Measurements from ENCODE around the gene SERP2. TPM values are rescaled to one million over a fixed set of nuclear protein-coding genes. Genes with fewer than 3 reads are reported as not detected.

Gene SERP2
- total and polyA plus RNA-seq, 9 of the 15 experiments (the other 6 are each of a cell fraction or from before 2014, with no cell fraction given), result 0.13 TPM; not detected in 8

DNA sequence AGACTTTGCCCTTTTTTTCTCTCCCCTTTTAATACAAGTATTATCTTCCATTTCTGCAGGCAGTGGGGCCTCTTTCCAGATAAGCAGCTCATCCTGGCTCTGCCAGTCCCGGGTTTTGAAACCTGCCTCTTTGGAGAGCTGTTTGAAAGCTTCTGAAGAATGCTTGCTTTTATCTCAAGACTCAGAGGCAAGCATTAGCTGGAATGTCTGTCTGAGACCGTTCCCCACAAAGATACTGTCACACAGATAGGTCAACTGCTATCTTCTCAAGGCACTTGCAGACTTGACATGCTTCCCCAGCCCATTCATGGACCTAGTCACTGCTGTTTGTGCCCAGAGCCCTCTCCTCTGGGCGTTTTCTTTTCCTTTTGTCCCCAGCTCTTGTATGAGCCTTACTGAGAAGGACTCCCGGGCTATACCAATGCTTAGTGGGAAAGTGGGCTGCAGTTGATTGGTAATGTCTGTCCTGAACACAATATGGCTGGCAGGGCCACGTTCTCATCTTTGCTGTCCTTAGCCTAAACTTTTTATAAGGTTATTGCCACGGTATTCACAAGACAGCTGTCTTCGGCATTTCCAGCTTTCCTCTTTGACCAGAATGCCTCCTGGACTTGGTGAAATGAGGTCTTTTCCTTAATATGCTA lies 13.4 kb downstream of the SERP2 start (continued):
- TF ChIP-seq, protein P1, sequence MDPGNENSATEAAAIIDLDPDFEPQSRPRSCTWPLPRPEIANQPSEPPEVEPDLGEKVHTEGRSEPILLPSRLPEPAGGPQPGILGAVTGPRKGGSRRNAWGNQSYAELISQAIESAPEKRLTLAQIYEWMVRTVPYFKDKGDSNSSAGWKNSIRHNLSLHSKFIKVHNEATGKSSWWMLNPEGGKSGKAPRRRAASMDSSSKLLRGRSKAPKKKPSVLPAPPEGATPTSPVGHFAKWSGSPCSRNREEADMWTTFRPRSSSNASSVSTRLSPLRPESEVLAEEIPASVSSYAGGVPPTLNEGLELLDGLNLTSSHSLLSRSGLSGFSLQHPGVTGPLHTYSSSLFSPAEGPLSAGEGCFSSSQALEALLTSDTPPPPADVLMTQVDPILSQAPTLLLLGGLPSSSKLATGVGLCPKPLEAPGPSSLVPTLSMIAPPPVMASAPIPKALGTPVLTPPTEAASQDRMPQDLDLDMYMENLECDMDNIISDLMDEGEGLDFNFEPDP (CRISPR knock-in tag; IDR thresholded peaks at IDR 0.05), result no peak
- peak; percentile 93 for TF ChIP-seq TAL1 (IDR thresholded peaks at IDR 0.05)
- TF ChIP-seq CREM (IDR thresholded peaks at IDR 0.05; ENCODE audit: low read depth), result peak; percentile 77
- TF ChIP-seq, protein P2, sequence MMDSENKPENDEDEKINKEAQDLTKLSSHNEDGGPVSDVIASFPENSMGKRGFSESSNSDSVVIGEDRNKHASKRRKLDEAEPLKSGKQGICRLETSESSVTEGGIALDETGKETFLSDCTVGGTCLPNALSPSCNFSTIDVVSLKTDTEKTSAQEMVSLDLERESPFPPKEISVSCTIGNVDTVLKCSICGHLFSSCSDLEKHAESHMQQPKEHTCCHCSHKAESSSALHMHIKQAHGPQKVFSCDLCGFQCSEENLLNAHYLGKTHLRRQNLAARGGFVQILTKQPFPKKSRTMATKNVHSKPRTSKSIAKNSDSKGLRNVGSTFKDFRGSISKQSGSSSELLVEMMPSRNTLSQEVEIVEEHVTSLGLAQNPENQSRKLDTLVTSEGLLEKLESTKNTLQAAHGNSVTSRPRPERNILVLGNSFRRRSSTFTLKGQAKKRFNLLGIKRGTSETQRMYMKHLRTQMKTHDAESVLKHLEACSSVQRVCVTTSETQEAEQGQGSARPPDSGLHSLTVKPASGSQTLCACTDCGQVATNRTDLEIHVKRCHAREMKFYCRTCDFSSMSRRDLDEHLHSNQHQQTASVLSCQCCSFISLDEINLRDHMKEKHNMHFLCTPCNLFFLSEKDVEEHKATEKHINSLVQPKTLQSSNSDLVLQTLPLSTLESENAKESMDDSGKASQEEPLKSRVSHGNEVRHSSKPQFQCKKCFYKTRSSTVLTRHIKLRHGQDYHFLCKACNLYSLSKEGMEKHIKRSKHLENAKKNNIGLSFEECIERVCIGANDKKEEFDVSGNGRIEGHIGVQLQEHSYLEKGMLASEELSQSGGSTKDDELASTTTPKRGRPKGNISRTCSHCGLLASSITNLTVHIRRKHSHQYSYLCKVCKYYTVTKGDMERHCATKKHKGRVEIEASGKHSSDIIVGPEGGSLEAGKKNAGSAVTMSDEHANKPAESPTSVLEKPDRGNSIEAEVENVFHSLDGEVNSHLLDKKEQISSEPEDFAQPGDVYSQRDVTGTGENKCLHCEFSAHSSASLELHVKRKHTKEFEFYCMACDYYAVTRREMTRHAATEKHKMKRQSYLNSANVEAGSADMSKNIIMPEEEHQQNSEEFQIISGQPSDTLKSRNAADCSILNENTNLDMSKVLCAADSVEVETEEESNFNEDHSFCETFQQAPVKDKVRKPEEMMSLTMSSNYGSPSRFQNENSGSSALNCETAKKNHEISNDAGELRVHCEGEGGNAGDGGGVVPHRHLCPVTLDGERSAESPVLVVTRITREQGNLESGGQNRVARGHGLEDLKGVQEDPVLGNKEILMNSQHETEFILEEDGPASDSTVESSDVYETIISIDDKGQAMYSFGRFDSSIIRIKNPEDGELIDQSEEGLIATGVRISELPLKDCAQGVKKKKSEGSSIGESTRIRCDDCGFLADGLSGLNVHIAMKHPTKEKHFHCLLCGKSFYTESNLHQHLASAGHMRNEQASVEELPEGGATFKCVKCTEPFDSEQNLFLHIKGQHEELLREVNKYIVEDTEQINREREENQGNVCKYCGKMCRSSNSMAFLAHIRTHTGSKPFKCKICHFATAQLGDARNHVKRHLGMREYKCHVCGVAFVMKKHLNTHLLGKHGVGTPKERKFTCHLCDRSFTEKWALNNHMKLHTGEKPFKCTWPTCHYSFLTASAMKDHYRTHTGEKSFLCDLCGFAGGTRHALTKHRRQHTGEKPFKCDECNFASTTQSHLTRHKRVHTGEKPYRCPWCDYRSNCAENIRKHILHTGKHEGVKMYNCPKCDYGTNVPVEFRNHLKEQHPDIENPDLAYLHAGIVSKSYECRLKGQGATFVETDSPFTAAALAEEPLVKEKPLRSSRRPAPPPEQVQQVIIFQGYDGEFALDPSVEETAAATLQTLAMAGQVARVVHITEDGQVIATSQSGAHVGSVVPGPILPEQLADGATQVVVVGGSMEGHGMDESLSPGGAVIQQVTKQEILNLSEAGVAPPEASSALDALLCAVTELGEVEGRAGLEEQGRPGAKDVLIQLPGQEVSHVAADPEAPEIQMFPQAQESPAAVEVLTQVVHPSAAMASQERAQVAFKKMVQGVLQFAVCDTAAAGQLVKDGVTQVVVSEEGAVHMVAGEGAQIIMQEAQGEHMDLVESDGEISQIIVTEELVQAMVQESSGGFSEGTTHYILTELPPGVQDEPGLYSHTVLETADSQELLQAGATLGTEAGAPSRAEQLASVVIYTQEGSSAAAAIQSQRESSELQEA (IDR thresholded peaks at IDR 0.05; ENCODE audit: low read depth), result no peak
- TF ChIP-seq, protein P3, sequence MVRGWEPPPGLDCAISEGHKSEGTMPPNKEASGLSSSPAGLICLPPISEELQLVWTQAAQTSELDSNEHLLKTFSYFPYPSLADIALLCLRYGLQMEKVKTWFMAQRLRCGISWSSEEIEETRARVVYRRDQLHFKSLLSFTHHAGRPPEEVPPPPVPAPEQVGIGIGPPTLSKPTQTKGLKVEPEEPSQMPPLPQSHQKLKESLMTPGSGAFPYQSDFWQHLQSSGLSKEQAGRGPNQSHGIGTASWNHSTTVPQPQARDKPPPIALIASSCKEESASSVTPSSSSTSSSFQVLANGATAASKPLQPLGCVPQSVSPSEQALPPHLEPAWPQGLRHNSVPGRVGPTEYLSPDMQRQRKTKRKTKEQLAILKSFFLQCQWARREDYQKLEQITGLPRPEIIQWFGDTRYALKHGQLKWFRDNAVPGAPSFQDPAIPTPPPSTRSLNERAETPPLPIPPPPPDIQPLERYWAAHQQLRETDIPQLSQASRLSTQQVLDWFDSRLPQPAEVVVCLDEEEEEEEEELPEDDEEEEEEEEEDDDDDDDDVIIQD (CRISPR knock-in tag; IDR thresholded peaks at IDR 0.05), result no peak
- no peak for TF ChIP-seq SRSF7 (optimal IDR thresholded peaks at IDR 0.05; ENCODE audit: low read depth, low read length)
- no peak for TF ChIP-seq HNRNPH1 (optimal IDR thresholded peaks at IDR 0.05; ENCODE audit: low read depth, low read length)

Data from K562 (cell line).